ENCODE measurements around the gene LAMTOR4.
"Not testable (repeated sequence)": the region's sequence is repeated elsewhere in the genome, so short reads cannot be mapped to it uniquely, and the experiment has no call there.

LAMTOR4 gene

DNA sequence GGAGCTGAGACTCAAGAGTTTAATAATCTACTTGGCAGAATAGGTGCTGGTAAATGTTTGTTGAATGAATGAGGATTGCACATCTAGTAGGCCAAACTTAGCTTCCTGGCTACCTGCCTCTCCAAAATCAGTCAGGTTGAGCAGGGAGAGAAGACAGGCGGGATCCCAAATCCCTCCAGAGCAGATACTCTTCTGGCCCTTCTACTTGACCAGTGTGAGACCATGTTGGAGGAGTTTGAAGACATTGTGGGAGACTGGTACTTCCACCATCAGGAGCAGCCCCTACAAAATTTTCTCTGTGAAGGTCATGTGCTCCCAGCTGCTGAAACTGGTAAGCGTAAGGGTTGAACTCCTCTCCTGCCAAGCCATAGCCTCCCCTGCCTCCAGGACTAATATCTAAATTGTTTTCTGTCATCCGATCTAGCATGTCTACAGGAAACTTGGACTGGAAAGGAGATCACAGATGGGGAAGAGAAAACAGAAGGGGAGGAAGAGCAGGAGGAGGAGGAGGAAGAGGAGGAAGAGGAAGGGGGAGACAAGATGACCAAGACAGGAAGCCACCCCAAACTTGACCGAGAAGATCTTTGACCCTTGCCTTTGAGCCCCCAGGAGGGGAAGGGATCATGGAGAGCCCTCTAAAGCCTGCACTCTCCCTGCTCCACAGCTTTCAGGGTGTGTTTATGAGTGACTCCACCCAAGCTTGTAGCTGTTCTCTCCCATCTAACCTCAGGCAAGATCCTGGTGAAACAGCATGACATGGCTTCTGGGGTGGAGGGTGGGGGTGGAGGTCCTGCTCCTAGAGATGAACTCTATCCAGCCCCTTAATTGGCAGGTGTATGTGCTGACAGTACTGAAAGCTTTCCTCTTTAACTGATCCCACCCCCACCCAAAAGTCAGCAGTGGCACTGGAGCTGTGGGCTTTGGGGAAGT, 24.2 kb upstream of the LAMTOR4 start:
- no peak for DNase-seq

GRCh38 chr7:100126239-100126930, 22.3 kb upstream of the LAMTOR4 start:
- DNase-seq: no peak

- DNase-seq: peak; percentile 96
Measured at GRCh38 chr7:100126931-100127865, 21.5 kb upstream of the LAMTOR4 start, which contains the start of gene MBLAC1. TSS of gene MBLAC1 (plus strand) at chr7:100126967. CDS start at chr7:100127396, 429 bp downstream.

GRCh38 chr7:100127866-100128636, 20.7 kb upstream of the LAMTOR4 start:
- peak; percentile 71 for DNase-seq

DNA sequence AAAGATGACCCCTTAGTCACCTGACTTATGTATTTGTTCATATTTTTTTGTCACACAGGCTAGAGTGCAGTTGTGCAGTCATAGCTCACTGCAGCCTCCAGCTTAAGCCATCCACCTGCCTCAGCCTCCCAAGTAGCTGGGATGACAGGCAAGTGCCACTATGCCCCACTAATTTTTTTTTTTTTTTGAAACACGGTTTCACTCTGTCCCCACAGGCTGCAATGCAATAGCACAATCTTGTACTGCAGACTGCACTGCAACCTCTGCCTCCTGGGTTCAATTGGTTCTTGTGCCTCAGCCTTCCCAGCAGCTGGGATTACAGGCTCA, 20.1 kb upstream of the LAMTOR4 start:
- no peak for DNase-seq

DNA sequence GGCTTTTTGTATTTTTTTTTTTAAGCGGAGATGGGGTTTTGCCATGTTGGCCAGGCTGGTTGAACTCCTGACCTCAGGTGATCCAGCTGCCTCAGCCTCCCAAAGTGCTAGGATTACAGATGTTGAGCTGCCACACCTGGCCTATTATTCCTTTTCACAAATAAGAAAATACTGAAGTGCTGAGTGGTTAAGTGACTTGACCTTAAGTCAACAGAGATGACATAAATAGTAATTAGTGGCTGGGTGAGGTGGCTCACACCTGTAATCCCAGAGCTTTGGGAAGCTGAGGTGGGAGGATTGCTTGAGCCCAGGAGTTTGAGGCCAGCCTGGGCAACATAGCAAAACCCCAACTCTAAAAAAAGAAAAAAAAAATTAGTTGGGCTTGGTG, 18.5 kb upstream of the LAMTOR4 start:
- DNase-seq: not testable (repeated sequence)

- peak; percentile 92 for DNase-seq
Measured at GRCh38 chr7:100130608-100131453, 17.9 kb upstream of the LAMTOR4 start.

GRCh38 chr7:100132126-100132525, 16.6 kb upstream of the LAMTOR4 start:
- DNase-seq: no peak

DNA sequence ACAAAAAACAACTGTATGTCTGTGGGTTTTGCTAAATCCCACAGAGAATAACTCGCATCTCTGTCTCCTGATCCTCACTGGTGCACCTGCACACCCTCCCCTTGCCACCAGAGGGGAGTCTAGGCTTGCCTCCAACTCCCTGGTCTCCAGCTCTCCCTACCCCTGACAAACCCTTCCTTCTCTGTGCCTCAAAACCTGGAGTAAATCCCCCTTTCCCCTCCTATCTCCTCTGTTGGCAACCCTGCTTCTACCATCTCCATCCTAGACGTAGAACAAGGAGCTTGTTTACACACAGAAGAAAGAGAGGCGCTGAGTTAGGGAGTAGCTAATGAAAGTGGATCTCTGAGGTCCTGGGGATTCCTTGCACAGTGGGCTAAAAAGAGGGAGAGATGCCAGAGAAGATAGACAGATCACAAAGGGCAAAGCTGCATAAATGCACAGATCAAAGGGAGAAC, 16.0 kb upstream of the LAMTOR4 start:
- DNase-seq: peak; percentile 84

- no peak for DNase-seq
Measured at GRCh38 chr7:100137851-100138760, 10.6 kb upstream of the LAMTOR4 start.

DNA sequence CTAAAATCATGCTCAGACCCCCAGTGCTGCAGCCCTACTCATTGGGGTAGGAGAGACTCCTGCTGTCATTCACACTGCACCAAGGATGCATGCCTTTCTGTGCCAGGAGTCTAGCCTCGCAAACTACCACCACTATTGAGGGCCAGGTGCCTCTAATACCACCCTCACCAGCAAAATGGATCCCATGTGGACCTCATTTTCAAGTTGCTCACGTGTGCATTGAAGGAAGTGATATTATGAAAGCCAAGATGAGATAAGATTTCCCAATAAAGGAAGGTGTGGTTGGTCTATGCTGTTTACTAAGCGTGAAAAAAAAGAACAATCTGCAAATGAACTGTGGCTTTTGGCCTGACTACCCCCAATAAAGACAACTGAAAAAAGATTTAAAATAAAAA, 7.2 kb upstream of the LAMTOR4 start:
- DNase-seq: no peak

DNA sequence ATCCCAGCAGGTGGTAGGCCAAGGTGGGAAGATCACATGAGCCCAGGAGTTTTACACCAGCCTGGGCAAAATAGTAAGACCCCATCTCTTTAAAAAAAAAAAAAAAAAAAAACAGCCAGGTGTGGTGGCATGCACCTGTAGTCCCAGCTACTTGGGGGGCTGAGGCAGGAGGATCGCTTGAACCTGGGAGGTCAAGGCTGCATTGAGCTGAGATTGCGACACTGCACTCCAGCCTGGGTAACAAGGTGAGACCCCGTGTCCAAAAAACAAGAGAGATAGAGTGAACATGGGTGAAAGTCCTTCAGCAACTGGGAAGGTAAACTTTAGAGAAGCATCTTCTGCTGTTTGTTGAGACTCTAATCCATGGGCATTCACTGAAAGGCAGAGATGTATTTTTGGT, 6.3 kb upstream of the LAMTOR4 start:
- DNase-seq: no peak

GRCh38 chr7:100146350-100146749, 2.4 kb upstream of the LAMTOR4 start:
- not testable (repeated sequence) for DNase-seq

DNA sequence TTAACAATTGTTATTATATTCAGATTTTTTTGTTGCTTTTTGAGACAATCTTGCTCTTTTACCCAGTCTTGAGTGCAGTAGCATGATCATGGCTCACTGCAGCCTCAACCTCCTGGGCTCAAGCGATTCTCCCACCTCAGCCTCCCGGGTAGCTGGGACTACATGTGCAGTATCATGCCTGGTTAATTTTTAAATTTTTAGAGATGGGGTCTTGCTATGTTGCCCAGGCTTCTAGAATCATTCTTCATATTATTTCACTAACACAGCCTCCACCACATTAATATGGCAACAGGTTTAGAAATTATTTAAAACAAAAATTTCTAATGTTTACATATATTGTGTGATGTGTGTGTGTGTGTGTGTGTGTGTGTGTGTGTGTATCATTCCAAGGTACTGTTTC, 1.4 kb upstream of the LAMTOR4 start:
- DNase-seq: no peak

GRCh38 chr7:100148225-100148558, 526 bp upstream of the LAMTOR4 start:
- DNase-seq: no peak

DNA sequence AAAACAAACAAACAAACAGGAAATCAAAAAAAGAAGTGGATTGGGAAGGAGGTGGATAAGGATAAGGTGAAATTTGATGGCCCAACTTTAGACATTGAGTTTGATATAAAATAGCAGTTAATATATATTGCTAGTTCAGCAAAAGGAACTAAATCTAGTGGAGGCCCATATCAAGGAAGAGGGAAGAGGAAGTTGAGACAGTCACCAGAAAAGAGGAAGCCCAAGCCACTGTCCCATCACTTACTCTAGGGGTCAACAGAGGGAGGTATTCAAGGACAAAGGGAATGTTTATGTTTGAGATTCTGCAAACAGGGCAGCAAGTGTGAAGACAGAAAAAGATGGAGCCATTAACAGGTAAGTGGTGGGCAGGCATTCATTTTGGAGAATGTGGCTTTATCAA, 3.7 kb downstream of the LAMTOR4 start:
- no peak for DNase-seq

GRCh38 chr7:100152937-100153666, 4.4 kb downstream of the LAMTOR4 start:
- no peak for DNase-seq

DNA sequence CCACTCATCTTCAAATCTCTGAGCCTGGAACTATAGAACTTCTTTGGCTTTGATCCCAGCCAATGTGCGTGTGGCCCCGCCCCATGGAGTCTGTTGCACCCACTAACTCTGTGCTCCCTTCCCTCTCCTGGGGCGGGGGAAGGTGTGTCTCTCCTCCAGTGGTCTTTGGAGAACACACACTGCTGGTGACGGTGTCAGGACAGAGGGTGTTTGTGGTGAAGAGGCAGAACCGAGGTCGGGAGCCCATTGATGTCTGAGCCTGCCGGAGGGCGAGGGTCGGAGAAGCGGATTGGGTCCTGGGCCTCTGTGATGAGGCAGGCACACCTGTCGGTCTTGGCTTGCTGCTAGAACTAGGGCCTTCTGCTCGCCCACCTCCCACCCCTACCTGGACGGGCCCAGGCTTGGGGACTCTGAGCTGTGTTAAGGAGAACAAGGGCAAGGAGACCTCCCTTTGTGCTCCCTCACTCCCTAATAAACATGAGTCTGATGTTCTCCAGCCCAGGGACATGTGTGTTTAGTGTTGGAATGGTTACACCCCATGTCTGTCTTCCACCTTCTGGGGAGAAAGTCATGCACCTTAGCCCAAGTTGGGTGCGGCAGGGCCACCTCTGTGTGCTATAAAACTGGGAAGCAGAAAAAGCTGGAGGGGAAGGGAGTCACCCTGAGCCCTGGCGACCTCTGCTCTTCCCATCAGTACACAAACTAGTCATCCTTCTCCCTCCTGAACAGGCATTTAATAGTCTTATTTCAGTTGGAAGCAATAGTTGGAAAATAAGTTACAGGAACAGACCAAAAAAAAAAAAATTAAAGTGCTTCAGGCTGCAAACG, 5.2 kb downstream of the LAMTOR4 start:
- DNase-seq: no peak

Data from activated effector memory CD4-positive, alpha-beta T cell treated with anti-CD3 and anti-CD28 coated beads, Interleukin-2, amount 50 U/mL, for 16 hours (primary cell).